ENCODE results near the gene PRKCE.

Gene PRKCE

GRCh38 chr2:45809205-45809604, 157.7 kb downstream of the PRKCE start:
- no peak for DNase-seq (ENCODE audit: low spot score)

GRCh38 chr2:45812011-45812500, 160.6 kb downstream of the PRKCE start:
- no peak for DNase-seq (ENCODE audit: low spot score)

- peak; percentile 46 for DNase-seq (ENCODE audit: low spot score)
Measured at GRCh38 chr2:45813003-45813941, 161.8 kb downstream of the PRKCE start.

GRCh38 chr2:45814488-45814887, 163.0 kb downstream of the PRKCE start:
- no peak for DNase-seq (ENCODE audit: low spot score)

GRCh38 chr2:45814951-45815621, 163.6 kb downstream of the PRKCE start:
- peak; percentile 61 for DNase-seq (ENCODE audit: low spot score)

GRCh38 chr2:45816272-45816671, 164.8 kb downstream of the PRKCE start:
- no peak for DNase-seq (ENCODE audit: low spot score)

GRCh38 chr2:45818591-45818990, 167.1 kb downstream of the PRKCE start:
- no peak for DNase-seq (ENCODE audit: low spot score)

GRCh38 chr2:45820048-45820447, 168.6 kb downstream of the PRKCE start:
- DNase-seq (ENCODE audit: low spot score), result no peak

GRCh38 chr2:45821558-45822271, 170.2 kb downstream of the PRKCE start:
- DNase-seq (ENCODE audit: low spot score), result no peak

- no peak for DNase-seq (ENCODE audit: low spot score)
Measured at GRCh38 chr2:45822272-45822630, 170.8 kb downstream of the PRKCE start.

GRCh38 chr2:45823723-45824206, 172.3 kb downstream of the PRKCE start:
- peak; percentile 44 for DNase-seq (ENCODE audit: low spot score)

- no peak for DNase-seq (ENCODE audit: low spot score)
Measured at GRCh38 chr2:45825001-45825651, 173.7 kb downstream of the PRKCE start.

- no peak for DNase-seq (ENCODE audit: low spot score)
Measured at GRCh38 chr2:45826460-45826859, 175.0 kb downstream of the PRKCE start.

- DNase-seq (ENCODE audit: low spot score), result no peak
Measured at GRCh38 chr2:45826884-45827635, 175.6 kb downstream of the PRKCE start.

GRCh38 chr2:45830322-45830721, 178.8 kb downstream of the PRKCE start:
- no peak for DNase-seq (ENCODE audit: low spot score)

GRCh38 chr2:45833301-45833967, 182.0 kb downstream of the PRKCE start:
- DNase-seq (ENCODE audit: low spot score), result no peak

- no peak for DNase-seq (ENCODE audit: low spot score)
Measured at GRCh38 chr2:45833968-45834344, 182.5 kb downstream of the PRKCE start.

- no peak for DNase-seq (ENCODE audit: low spot score)
Measured at GRCh38 chr2:45834372-45834771, 182.9 kb downstream of the PRKCE start.

- DNase-seq (ENCODE audit: low spot score), result no peak
Measured at GRCh38 chr2:45834858-45835257, 183.4 kb downstream of the PRKCE start.

GRCh38 chr2:45836316-45836715, 184.8 kb downstream of the PRKCE start:
- no peak for DNase-seq (ENCODE audit: low spot score)

- DNase-seq (ENCODE audit: low spot score), result no peak
Measured at GRCh38 chr2:45836740-45837139, 185.3 kb downstream of the PRKCE start.

All from D341Med (cell line).